Effector memory CD4-positive, alpha-beta T cell (primary cell): ENCODE data around the gene SCGN.

Experiments used
- DNase-seq, 3 donors: peaks; one replicate each; pipeline ENCODE4 v3.0.0-alpha.2; 2020
- H3K27ac ChIP-seq: 2 replicates; pipeline ENCODE4 v1.7.0; 2013; ENCODE audit warnings: mild to moderate bottlenecking, low read length, moderate library complexity; ENCODE audit not compliant: insufficient read depth, poor library complexity, severe bottlenecking
- H3K27me3 ChIP-seq: replicated peaks from 2 replicates; pipeline ENCODE4 v1.7.0; 2013; ENCODE audit warnings: mild to moderate bottlenecking, low read length; ENCODE audit not compliant: insufficient read depth, control insufficient read depth, poor library complexity, severe bottlenecking
- H3K36me3 ChIP-seq: 2 replicates; pipeline ENCODE4 v1.7.0; 2013; ENCODE audit warnings: mild to moderate bottlenecking, low read length, moderate library complexity; ENCODE audit not compliant: control insufficient read depth, insufficient read depth
- H3K4me1 ChIP-seq: 2 replicates; pipeline ENCODE4 v1.7.0; 2013; ENCODE audit warnings: low read length, mild to moderate bottlenecking; ENCODE audit not compliant: control insufficient read depth, insufficient read depth, poor library complexity, severe bottlenecking
- H3K4me3 ChIP-seq: 2 replicates; pipeline ENCODE4 v1.7.0; 2013; ENCODE audit warnings: low read length, low read depth, mild to moderate bottlenecking; ENCODE audit not compliant: insufficient read depth, poor library complexity, severe bottlenecking
- H3K9me3 ChIP-seq: 2 replicates; pipeline ENCODE4 v1.7.0; 2013; ENCODE audit warnings: mild to moderate bottlenecking, low read length, moderate library complexity; ENCODE audit not compliant: control insufficient read depth

SCGN gene

DNA sequence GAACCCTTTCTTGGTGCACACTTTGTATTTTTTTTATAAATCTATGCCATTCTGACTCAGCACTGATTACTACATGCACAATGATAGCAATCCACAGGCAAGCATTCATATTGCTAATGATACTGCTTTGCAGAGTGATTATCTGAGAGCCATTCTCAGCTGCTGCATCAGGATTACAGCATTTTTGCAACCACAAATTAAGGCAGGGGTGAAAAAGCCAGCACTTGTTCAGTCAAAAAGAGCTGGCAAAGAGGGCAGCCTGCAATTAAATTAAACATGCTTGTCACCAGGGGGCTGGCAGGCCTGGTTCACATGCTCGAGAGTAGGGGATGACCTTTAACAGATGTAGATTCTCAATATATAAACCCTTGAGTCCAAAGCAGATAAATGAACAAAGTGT lies 61.8 kb downstream of the SCGN start:
- Histone ChIP-seq H3K4me3 (no peak overlapping the region), H3K27ac (no peak overlapping the region), H3K27me3 (no peaks in the 10 kb centered on the region), H3K36me3 (no peaks in the 10 kb centered on the region), H3K4me1 (no peaks in the 10 kb centered on the region), H3K9me3 (no peaks in the 10 kb centered on the region)
- DNase-seq = no peak

DNA sequence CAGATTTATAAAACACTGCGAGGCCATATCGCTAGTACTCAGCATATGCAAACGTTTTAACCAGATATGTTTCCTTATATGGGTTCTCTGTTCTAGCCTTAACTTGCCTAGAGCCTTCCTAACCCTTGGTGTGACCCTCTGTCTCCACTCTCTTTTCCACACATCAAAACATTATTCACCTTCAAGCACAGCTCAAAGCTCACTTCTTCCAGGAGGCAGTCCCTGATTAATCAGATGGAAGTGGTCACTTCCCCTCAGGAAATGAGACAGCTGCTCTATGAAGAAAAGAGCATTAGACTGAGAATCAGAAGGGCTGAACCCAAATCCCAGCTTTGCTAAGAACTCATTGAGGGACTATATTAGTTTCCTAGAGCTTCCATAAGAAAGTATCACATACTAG lies 62.8 kb downstream of the SCGN start:
- Histone ChIP-seq H3K27me3 (no peaks in the 10 kb centered on the region), H3K36me3 (no peaks in the 10 kb centered on the region), H3K27ac (no peak overlapping the region), H3K4me1 (no peaks in the 10 kb centered on the region), H3K9me3 (no peaks in the 10 kb centered on the region), H3K4me3 (no peak overlapping the region)
- DNase-seq = no peak

DNA sequence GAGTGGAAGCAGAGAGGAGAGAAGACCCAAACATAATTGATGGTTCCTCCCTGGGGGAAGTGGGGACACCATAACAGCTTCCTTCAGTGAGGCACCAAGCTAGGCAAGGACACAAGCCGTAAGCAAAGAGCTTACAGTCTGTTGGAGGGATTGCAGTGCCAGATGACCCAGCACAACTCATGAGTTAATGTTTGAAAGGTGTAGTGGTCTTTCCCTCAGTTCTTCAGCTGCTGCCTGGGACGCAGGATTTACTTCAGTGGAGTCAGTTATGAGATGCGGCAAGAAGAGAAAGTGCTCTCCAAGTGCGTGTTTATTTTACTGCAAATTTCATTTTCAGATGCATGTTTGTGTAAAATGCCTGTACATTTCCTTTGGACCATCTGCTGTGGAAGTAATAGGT lies 63.8 kb downstream of the SCGN start:
- DNase-seq = no peak
- Histone ChIP-seq H3K36me3 (no peaks in the 10 kb centered on the region), H3K27me3 (no peaks in the 10 kb centered on the region), H3K27ac (no peak overlapping the region), H3K4me3 (no peak overlapping the region), H3K9me3 (no peaks in the 10 kb centered on the region), H3K4me1 (no peaks in the 10 kb centered on the region)

DNA sequence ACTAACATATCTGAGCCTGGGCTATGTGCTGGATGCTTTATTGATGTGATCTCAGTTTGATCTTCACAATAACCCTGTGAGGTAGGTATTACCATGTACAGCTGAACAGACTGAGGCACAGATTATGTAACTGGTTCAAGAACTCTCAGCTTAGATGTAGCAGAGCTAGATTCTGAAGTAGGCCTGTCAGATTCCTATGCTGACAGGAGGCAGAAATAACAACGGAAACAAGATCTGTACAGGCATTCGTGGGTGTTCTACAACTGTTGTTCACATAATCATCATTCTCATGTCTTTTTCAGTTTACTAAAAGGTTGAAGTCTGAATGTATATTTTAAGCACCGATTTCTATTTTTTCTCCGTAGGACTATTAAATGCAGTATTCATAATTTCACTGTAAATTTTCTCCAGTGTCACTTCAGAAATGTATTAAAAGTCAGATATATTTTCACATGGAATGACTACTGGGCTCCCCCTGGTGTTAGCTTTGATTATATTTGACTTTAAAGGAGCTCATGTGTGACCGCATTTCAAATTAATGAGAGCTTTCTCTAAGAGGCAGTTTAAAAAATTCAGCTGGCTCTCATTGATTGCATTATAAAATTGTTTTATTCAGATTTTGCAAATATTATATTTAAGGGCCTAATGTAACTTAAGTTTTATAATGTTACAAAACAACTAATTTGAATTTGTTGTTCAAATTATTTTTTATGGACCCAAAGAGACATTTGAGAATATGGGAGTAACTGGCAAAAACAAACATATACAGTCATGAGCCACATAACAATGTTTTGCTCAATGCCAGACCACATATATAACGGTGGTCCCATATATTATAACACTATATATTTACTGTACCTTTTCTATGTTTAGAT lies 66.1 kb downstream of the SCGN start:
- Histone ChIP-seq H3K4me3 (no peak overlapping the region), H3K27ac (no peak overlapping the region), H3K27me3 (no peaks in the 10 kb centered on the region), H3K36me3 (no peaks in the 10 kb centered on the region), H3K9me3 (no peaks in the 10 kb centered on the region), H3K4me1 (no peaks in the 10 kb centered on the region)
- DNase-seq = no peak

DNA sequence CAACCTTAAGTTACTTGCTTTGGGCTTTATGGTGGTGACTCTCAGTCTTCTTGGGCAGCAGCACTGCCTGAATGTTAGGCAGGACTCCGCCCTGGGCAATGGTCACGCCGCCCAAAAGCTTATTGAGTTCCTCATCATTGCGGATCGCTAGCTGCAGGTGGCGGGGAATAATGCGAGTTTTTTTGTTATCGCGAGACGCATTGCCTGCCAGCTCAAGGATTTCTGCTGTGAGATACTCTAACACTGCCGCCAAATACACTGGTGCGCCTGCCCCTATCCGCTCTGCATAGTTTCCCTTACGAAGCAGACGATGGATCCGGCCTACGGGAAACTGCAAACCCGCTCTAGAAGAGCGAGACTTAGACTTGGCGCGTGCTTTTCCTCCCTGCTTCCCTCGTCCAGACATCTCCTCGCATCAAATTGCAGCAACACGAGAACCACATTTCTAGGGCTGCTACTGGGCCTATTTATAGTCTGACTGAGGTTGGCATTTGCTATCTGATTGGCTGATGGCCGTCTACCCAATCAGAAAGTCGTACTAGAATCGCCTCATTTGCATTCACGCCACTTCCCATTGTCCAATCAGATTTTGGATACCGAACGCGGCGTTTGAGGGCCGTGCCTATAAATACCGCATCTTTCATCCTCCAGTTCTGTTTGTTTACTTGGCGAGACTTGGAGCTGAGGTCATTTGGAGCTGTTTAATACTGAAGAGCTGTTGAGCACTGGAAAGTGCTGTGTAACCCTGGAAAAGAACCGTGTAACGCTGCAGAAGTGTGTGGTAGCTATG lies 74.3 kb downstream of the SCGN start:
- H3K9me3 ChIP-seq = no peaks in the 10 kb centered on the region
- no peaks in the 10 kb centered on the region for H3K36me3 ChIP-seq
- H3K27ac ChIP-seq = no peak overlapping the region
- DNase-seq = no peak
- H3K4me1 ChIP-seq = no peaks in the 10 kb centered on the region
- H3K4me3 ChIP-seq = no peak overlapping the region
- no peaks in the 10 kb centered on the region for H3K27me3 ChIP-seq

DNA sequence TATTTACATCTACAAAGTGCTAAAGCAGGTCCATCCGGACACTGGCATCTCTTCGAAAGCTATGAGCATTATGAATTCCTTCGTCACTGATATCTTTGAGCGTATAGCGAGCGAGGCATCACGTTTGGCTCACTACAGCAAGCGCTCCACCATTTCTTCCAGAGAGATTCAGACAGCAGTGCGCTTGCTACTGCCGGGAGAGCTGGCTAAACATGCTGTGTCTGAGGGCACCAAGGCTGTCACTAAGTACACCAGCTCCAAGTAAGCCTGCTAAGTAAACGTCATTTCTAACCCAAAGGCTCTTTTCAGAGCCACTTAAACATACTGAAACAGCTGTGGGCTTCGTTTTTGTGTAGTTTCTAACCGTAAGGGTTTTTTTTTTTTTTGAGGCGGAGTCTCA lies 75.0 kb downstream of the SCGN start:
- no peak overlapping the region for H3K27ac ChIP-seq
- H3K9me3 ChIP-seq = no peaks in the 10 kb centered on the region
- H3K4me3 ChIP-seq = no peak overlapping the region
- H3K36me3 ChIP-seq = no peaks in the 10 kb centered on the region
- DNase-seq = no peak
- no peaks in the 10 kb centered on the region for H3K27me3 ChIP-seq
- H3K4me1 ChIP-seq = no peaks in the 10 kb centered on the region

DNA sequence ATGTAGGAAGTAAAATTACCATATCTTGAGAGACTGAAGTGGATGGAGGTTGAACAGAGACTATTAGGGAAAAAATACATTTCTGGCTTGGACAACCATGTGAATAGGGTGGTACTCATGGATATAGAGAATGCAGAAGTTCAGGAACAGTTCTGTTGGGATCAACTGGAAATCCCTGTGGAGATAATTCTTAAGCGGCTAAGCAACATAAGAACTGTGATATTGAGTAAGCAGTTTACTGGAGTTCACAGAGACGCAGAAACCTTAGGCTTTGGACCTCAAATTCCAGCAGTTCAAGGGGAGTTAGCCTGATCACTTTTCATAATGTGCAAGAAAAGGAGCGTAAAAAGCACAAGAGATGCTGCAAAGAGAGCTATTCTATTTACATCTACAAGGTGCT lies 78.9 kb downstream of the SCGN start:
- H3K36me3 ChIP-seq = no peaks in the 10 kb centered on the region

DNA sequence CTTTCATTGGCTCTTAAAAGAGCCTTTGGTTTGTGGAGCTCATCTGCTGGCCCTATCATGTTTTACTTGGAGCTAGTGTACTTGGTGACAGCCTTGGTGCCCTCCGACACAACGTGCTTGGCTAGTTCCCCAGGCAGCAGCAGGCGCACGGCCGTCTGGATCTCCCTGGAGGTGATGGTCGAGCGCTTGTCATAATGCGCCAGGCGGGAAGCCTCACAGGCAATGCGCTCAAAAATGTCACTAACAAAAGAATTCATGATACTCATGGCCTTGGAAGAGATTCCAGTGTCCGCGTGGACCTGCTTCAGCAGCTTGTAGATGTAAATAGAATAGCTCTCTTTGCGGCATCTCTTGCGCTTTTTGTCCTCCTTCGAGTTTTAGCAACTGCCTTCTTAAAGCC lies 79.7 kb downstream of the SCGN start:
- Histone ChIP-seq H3K36me3 (no peaks in the 10 kb centered on the region), H3K4me3 (no peak overlapping the region), H3K9me3 (no peaks in the 10 kb centered on the region), H3K4me1 (no peaks in the 10 kb centered on the region), H3K27me3 (no peaks in the 10 kb centered on the region), H3K27ac (no peak overlapping the region)
- DNase-seq = no peak

More for the DNA sequence above, 78.9 kb downstream of the SCGN start:
- Histone ChIP-seq H3K4me1 (no peaks in the 10 kb centered on the region), H3K9me3 (no peaks in the 10 kb centered on the region), H3K27ac (no peak overlapping the region), H3K27me3 (no peaks in the 10 kb centered on the region), H3K4me3 (no peak overlapping the region)
- no peak for DNase-seq

DNA sequence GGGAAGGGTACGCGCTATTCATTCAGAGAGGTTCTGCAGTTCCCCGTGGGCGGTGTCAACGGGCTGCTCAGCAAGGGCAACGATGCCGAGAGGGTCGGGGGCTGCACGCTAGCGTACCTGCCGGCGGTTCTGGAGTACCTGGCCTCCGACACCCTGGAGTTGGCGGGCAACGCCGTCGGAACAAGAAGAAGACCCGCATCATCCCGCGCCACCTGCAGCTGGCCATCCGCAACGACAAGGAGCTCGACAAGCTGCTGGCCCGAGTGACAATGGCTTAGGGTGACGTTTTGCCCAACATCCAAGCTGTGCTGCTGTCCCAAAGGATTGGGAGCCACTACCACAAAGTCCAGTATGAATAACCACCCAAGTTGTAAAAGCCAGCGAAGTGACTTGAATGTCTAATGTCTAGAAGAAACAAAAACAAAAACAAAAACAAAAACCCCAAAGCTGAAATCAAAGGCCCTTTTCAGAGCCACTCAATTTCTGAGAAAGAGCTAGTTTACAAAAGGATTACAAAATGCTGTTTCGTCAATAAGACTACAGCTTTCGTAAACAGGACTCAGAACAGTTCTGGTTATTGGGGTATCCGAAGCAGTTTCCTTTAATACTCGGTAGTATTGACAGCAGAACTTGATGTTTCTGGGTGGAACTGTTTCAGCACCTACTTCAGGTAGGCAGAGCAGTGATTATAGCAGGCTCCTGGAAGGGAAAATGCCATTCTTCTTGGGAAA lies 80.6 kb downstream of the SCGN start:
- no peaks in the 10 kb centered on the region for H3K27me3 ChIP-seq
- no peak overlapping the region for H3K4me3 ChIP-seq
- H3K27ac ChIP-seq = no peak overlapping the region
- DNase-seq = no peak
- no peaks in the 10 kb centered on the region for H3K4me1 ChIP-seq
- H3K9me3 ChIP-seq = peaks cover 4% of the 10 kb centered on the region
- no peaks in the 10 kb centered on the region for H3K36me3 ChIP-seq

DNA sequence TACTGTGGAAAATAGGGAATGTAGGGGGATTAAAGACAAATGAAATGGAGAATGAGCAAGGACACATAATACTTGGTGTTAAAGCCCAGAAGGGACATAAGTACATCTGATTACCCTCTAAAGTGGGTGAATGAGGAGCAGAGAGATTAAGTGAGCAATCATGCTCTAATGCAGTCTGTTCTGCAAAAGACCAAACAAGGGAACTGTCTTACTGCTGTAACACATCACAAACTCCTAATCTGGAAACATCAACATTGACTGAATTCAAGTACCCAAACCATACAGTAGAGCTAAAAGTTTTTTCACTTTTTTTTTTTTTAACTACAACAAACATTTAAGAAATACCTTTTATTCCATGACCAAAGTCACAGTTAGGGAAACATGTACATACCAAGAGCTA lies 83.2 kb downstream of the SCGN start:
- no peak for DNase-seq
- H3K4me3 ChIP-seq = no peak overlapping the region

More for the DNA sequence above, 83.2 kb downstream of the SCGN start:
- no peaks in the 10 kb centered on the region for H3K4me1 ChIP-seq
- H3K27ac ChIP-seq = no peak overlapping the region
- peaks cover 4% of the 10 kb centered on the region for H3K9me3 ChIP-seq
- H3K27me3 ChIP-seq = no peaks in the 10 kb centered on the region
- no peaks in the 10 kb centered on the region for H3K36me3 ChIP-seq
